NK-92 (cell line): Measurements from ENCODE around the gene ANTXRL.
"Not testable (repeated sequence)": the region's sequence is repeated elsewhere in the genome, so short reads cannot be mapped to it uniquely, and the experiment has no call there.

Experiments used
- DNase-seq: peaks from one replicate; lab custom pipeline; 2025; ENCODE audit not compliant: unreplicated experiment; lab: John Stamatoyannopoulos, UW

Gene ANTXRL

GRCh38 chr10:46254007-46254383 is 32.8 kb upstream of the ANTXRL start:
- no peak for DNase-seq

GRCh38 chr10:46254467-46254866 is 32.3 kb upstream of the ANTXRL start:
- DNase-seq = no peak

GRCh38 chr10:46255210-46255609 is 31.6 kb upstream of the ANTXRL start:
- not testable (repeated sequence) for DNase-seq

GRCh38 chr10:46255801-46256747 is 30.7 kb upstream of the ANTXRL start:
- DNase-seq = no peak

GRCh38 chr10:46257099-46257498 is 29.7 kb upstream of the ANTXRL start:
- no peak for DNase-seq

- DNase-seq = not testable (repeated sequence)
Measured at GRCh38 chr10:46262906-46263560, 23.8 kb upstream of the ANTXRL start.

GRCh38 chr10:46263831-46264268 is 22.9 kb upstream of the ANTXRL start:
- DNase-seq = no peak

- no peak for DNase-seq
Measured at GRCh38 chr10:46264336-46264735, 22.5 kb upstream of the ANTXRL start.

GRCh38 chr10:46264737-46265368 is 21.9 kb upstream of the ANTXRL start:
- no peak for DNase-seq

- not testable (repeated sequence) for DNase-seq
Measured at GRCh38 chr10:46265566-46266305, 21.1 kb upstream of the ANTXRL start.

GRCh38 chr10:46266306-46266985 is 20.4 kb upstream of the ANTXRL start:
- no peak for DNase-seq

GRCh38 chr10:46267132-46267985 is 19.4 kb upstream of the ANTXRL start:
- DNase-seq = no peak

- no peak for DNase-seq
Measured at GRCh38 chr10:46268076-46268881, 18.5 kb upstream of the ANTXRL start.

GRCh38 chr10:46269554-46270053 is 17.2 kb upstream of the ANTXRL start:
- DNase-seq = not testable (repeated sequence)

GRCh38 chr10:46270086-46270811 is 16.5 kb upstream of the ANTXRL start:
- DNase-seq = no peak

- DNase-seq = not testable (repeated sequence)
Measured at GRCh38 chr10:46270963-46271530, 15.8 kb upstream of the ANTXRL start.

GRCh38 chr10:46271795-46272499 is 14.8 kb upstream of the ANTXRL start:
- not testable (repeated sequence) for DNase-seq
